NCI-H82 treated with DMSO at 0.1 percent for 48 hours (cell line): ENCODE measurements around the gene SCN4B.
A peak's percentile ranks its signal among the peaks of the same experiment; 100 is the strongest.
"Not testable (repeated sequence)": the region's sequence is repeated elsewhere in the genome, so short reads cannot be mapped to it uniquely, and the experiment has no call there.

Source experiments
- DNase-seq: peaks from one replicate; lab custom pipeline; 2025; ENCODE audit not compliant: unreplicated experiment; lab: John Stamatoyannopoulos, UW

Gene SCN4B, protein sequence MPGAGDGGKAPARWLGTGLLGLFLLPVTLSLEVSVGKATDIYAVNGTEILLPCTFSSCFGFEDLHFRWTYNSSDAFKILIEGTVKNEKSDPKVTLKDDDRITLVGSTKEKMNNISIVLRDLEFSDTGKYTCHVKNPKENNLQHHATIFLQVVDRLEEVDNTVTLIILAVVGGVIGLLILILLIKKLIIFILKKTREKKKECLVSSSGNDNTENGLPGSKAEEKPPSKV

DNA sequence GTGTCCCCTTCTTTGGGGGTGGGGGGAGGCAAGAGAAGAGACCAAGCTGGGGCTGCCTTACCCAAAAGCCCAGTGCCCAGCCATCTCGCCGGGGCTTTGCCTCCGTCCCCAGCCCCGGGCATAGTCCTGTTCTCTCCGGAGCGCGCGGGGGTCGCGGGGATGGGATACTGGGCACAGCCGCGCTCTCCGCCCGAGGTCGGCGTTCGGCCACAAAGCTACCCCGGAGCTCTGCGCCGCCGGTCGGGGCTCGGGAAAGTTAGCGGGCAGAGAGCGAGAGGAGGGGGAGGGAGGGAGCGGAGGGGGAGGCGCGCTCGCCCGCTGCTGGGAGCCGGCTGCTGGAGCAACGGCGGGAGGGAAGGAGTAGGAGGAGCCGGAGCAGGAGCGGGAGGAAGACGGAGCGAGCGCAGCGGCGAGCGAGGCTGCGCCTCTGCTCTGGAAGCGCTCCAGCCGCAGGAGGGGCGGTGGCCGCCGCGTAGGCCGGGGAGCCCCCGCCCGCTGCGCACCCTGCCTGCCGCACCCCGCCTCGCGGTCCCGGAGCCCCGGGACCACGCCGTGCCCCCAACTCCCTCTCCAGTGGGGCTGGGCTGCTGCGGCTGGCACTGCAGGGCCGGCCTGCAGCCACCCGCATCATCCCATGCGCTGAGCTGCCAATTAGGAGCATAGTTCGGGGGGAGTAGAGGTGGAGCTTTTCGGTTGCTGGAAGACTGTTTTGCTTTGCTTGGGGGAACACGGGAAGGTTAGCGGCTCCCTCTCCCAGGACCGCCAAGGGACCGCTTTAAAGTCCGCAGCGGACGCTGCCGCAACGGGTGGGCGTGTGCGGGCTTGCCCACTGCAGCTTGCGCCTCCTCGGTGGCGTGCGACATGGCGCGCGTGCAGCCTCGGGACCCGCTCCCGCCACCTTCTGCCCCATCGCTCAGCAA lies at the start of gene SCN4B:
Gene SCN4B (minus strand): TSS at position 272 of the 920 bp plus-strand sequence. CDS start 150 bp downstream, at position 122.
- DNase-seq, result peak; percentile 34

DNA sequence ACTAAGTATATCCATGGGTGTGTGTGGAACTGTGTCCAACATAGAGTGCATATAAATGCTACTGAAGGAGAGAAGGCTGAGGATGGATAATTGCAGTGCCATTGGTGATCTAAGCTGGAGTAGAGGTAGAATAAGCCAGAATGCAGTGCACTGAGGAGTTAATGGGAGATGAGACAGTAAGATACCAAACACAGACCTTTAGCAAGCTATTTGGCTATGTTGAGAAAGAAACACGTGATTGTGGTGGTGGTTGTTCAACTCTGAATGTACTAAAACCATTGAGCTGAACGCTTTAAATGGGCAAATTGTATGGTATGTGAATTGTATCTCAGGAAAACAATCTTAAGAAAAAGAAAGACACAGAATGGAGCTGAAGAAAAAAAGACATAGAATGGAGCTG lies 49.3 kb upstream of the SCN4B start:
- no peak for DNase-seq

DNA sequence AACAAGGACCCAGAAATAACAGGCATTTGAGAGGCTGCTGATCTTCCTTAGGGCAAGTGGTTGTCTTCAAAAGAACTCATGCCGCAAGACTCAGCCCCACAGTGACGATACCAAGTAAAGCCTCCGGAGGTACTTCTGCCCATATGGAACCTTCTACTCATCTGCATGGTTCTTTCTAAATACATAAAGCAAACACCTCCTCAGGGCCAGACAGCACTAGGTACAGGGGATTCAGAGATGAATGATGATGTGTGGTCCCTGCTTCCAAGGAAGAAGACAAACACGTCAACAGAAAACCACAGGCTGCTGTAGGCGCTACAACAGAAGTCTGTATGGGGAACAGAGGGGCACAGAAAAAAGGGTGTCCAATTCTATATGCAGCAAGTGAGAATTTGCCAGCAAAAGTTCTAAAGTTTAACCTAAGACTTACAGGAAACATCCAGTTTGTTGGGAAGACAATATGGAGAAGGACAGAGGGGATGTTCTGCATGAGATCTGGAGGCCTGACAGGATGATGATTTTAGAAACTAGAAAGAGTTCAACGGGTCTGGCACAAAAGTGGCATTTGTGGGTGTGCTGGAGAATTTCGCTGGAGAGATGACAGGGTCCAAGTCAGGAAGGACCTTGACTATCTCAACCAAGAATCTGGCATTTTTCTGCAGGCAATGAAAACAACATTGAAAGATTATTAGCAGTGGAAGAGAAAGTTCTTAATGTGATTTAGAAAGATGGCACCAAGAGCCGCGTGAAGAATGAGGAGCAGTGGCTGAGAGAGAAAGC lies 48.5 kb upstream of the SCN4B start:
- no peak for DNase-seq

DNA sequence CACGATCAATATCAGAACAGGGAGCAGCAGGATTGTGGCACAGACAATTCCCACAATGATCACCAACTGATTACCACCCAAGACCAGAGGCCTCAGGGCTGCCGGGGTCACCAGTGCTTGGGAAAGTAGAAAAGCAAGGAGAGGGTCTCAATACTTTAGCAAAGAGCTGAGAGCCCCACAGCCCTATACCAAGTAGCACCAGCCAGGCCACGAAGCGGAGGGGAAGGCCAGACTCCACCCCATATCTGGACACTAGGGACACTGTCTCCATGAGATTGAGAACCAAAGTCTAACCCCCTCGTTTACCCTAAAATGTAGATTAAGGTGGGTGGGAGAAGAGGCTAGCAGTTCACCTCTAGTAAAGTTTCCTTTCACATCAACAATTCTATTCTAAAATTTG lies 47.9 kb upstream of the SCN4B start:
- DNase-seq, result no peak

DNA sequence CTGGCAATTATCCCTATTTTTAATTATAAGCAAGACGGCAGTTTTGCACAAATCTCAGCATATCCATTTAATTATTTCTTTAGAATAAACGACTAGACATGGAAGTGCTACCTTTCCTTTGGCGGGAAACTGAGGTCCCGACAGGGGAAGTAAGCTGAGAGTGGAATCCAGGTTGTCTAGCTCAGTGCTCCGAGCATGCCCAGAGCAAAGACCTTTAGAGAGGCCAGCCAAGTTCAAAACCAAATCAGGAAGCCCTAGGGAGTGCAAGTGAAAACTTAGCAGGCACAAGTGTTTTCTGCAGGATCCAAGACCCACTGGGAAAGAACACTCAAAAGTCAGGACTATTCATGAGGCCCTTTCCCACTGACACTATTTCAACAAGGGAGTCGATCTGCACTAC lies 46.5 kb upstream of the SCN4B start:
- DNase-seq, result no peak

DNA sequence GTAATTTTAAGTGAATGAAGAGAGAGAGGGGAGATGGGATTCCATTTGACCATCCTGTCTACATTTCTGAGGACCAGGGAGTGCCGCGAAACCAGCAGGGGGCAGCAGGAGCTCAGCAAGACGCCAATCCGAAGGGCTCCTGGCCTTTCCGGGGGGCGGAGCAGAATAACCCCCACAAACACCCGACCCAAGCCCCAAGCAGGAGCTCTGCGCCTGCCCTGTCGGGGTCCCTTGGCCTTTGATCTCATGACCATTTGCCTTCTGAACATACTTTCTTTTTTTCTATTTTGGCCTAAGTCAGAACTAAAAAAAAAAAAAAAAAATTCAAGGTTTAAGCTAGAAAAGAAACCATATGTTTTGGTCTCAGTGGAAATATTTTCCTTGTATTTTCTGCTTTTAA lies 45.7 kb upstream of the SCN4B start:
- no peak for DNase-seq

DNA sequence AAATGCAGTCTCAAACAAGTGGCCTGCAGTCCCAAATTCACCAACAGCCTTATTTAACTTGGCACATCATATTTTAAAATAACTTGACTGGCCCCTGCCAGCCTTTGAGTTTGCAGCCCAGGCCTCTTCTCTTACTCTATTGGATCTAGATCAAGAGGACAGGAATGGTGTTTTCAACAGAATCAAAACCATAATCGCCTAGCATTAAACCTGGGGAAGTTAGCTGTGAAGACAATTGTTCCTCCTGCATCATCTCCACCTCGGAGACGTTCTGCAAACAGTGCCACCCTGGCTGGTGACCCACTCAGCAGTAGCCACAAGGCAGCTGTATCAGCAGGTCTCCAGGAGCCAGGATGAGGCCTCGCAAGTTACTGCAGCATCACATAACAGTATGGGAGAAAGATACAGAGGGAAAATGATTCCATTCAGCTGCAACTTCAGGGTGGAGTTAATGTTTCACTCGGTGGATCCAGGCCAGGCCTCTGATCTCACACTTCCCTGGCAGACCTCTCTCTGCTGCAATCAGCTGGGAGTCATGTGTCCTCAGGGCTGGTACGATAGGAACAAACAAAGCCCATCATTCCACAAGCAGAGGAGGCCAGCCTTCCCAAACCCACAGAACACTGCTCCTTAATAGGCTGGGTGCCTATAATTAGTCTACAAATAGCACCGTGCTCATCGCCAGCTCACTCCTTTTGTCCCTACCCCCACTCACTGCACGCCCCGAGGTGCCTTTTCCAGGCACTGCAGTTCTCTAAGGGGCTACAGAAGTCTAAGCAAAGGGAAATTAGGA lies 42.4 kb upstream of the SCN4B start:
- DNase-seq, result no peak

DNA sequence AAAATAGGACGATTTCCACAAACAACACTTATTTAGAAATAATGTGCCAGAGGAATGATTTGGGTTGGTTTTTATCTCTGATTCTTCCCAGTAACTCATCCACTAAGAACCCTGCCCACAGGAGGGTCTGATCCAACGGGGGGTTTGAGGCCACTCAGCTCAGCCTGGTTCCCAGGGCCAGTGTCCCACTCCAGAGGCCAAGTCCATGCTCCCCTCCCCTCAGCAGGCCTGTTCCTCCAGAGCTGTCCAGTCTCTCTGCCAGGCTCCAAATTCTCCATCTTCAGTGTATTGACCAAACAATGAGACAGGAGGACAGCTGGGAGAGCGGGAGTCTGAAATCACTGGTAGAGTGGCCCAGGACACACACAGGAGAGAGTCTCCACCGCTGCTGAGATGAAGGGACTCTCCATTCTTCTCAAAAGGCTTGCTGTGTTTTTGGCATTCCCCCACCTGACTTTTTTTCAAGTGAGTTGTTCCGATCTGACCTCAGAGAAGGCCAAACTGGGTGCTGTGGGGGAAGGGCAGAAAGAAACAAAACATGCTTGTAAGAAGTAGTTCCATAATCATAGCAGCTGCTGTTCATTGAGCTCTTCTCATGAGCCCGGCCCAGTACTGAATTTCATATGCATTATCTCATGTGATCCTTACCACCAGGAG lies 41.4 kb upstream of the SCN4B start:
- no peak for DNase-seq

DNA sequence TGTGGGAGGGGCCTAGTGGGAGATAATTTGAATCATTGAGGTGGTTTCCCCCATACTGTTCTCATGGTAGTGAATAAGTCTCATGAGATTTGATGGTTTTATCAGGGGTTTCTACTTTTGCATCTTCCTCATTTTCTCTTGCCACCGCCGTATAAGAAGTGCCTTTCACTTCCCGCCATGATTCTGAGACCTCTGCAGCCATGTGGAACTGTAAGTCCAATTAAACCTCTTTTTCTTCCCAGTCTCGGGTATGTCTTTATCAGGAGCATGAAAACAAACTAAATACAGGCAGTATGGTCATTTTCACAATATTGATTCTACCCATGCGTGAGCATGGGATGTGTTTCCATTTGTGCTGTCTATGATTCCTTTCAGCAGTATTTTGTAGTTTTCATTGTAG lies 40.2 kb upstream of the SCN4B start:
- not testable (repeated sequence) for DNase-seq

DNA sequence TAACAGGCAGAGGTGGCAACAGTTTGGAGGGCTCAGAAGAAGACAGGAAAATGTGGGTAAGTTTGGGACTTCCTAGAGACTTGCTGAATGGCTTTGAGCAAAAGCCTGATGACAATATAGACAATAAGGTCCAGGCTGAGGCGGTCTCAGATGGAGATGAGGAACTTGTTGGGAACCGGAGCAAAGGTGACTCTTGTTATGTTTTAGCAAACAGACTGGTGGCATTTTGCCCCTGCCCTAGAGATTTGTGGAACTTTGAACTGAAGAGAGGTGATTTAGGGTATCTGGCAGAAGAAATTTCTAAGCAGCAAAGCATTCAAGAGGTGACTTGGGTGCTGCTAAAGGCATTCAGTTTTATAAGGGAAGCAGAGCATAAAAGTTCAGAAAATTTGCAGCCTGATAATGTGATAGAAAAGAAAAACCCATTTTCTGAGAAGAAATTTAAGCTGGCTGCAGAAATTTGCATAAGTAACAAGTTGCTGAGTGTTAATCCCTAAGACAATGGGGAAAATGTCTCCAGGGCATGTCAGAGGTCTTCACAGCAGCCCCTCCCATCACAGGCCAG lies 38.4 kb upstream of the SCN4B start:
- DNase-seq, result not testable (repeated sequence)

DNA sequence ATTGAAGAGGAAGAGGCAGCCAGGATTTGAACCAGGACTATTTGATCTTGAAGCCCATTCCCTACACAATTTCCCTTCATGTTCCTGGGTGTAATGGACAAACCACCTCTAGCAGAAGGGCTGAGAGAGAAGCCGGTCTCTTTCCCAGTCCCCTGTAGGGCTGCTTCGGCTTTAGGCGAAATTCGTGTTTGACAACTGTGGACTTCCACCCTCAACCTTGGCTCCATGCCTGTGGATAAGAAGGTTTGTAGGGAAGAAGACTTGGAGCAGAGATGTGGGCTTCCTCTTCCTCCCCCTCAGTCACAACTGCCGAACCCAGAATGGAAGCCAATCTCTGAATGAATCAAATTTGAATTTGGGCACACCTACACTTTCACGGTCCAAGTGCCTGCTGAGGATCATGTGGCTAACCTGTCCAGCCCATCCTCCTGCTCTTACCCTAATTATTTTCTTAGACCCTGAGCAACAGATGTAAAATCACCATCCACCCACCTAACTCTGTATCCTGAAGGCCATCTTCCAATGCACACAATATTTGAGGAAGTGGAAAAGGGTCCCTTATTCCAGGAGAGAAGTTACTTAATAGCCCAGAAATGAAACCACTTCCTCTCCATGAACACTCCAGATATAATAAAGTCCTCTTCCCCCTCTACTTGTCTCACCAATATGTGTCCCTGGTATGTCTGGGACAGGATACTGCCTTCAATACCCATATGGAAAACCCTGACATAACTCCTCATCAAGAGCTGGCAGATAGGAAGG lies 33.9 kb upstream of the SCN4B start:
- DNase-seq, result no peak

DNA sequence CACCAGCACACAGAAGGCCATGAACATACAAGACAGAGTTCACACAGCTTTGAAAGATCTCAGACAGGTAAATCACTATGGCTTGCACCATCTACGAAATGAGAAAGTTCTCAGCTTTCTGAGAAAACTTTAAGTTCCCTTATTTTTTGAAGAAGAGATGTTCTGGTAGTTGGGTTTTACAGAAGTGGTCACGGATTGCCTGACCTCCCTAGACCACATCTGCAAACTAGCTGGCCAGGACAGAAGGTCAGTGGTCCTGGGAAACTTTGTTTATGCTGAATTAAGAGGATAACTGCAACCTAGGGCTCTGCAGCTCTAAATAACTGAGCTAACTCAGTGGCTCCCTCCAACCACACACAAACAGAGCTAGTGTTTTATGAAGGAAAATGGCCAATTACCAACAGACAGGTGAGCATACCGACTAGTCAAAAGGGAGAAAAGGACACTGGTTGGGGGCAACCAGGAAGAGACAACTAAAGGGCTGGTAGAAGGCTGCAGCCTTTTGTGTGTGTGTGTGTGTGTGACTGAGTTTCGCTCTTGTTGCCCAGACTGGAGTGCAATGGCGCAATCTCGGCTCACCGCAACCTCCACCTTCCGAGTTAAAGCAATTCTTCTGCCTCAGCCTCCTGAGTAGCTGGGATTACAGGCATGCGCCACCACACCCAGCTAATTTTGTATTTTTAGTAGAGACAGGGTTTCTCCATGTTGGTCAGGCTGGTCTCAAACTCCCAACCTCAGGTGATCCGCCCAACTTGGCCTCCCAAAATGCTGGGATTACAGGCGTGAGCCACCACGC lies 32.4 kb upstream of the SCN4B start:
- DNase-seq, result no peak

DNA sequence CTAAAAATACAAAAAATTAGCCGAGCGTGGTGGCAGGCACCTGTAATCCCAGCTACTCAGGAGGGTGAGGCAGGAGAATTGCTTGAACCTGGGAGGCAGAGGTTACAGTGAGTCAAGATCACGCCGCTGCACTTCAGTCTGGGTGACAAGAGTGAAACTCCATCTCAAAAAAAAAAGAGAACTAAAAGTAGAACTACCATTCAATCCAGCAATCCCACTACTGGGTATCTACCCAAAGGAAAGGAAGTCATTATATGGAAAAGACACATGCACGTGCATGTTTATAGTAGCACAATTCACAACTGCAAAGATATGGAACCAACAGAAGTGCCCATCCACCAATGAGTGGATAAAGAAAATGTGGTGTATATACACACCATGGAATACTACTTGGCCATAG lies 31.1 kb upstream of the SCN4B start:
- not testable (repeated sequence) for DNase-seq

DNA sequence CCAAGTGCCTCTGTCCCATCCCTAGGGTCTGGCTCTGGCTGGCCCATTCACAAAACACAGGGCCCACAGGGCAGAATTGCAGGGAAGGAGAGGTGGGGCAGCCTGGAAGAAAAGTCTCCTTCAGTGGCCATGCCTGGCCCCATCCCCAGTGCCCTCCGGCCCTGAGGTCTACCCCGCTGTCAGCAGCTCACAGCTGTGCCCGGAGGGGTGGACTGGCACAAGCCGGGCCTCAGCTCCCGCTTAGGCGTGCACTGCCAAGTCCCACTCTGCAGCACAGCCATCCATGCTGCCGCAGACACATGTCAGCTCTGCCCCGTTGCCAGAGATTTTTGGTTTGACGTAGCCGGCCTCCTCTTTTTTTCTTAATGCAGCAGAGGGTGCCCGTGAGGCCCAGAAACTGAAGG lies 27.7 kb upstream of the SCN4B start:
- DNase-seq, result no peak

DNA sequence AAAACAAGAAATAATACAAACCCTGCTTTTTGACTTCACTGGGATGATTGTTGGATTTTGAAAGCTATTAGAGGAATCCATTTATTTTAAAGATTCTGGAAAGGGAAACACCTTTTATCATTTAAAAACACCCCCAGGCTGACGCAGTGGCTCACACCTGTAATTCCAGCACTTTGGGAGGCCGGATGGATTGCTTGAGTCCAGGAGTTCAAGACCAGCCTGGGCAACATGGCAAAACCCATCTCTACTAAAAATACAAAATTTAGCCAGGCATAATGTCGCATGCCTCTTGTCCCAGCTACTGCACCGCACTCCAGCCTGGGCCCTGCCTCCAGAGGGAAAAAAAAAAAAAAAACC lies 24.1 kb upstream of the SCN4B start:
- no peak for DNase-seq

DNA sequence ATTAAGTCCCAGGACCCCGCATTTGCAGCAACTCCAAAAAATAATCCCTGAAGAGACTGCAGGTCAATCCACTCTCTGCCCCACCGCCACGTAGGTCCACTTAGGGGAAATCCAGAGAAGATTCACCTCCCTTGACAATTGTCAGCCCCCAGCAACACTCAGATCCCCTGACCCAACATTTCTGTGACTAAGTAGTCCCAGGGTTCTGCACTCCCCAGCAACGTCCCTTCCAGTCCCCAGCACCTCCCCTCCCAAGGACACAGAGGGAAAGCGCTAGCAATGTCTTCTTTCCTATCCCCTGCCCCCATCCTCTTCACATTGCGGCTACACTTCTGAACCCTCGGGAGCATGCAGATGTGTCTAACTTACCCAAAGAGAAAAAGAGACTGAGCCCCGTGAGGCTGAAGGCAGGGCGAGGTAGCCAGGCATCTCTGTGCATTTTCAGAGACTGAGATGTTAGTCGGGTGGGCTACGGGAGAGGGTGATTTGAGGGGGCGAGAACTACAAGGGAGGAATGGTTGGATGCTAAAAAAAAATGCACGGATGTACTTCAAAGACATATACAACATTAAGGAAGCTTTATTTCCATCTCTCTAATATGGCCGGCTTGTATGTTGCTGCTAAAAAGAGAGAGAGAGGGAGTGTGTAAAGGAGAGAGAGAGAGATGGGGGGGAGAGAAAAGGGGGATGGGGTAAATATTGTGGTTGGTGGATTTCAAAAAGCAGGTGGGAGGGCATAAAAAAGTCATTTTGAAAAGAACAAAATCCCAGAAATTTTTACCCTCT lies 23.6 kb upstream of the SCN4B start, which contains the start of gene SCN2B:
Gene SCN2B (minus strand): TSS at position 647 of the 785 bp plus-strand sequence. CDS start 208 bp downstream, at position 439.
- DNase-seq, result no peak
